HEK293 (cell line): Measurements from ENCODE around the gene RABEPK.
A peak's percentile ranks its signal among the peaks of the same experiment; 100 is the strongest.

Experiments
- CTCF ChIA-PET: fragments of 350-600 bp; formaldehyde crosslinking; extraction: SDS; loops from one replicate; lab custom pipeline; 2021; ENCODE audit warnings: antibody characterized with exemption; lab: Yijun Ruan, JAX
- POLR2A ChIA-PET: fragments of 300-600 bp; formaldehyde crosslinking; extraction: SDS; loops from one replicate; lab custom pipeline; 2020; ENCODE audit warnings: antibody characterized with exemption, inconsistent platforms; lab: Yijun Ruan, JAX
- H3K27ac ChIP-seq: fragments of 200-500 bp; sonication (Bioruptor generic); 2 replicates; pipeline ENCODE4 v1.5.1; 2014; ENCODE audit warnings: low read depth, low read length, control low read depth, inconsistent platforms; ENCODE audit errors: extremely low read depth
- H3K36me3 ChIP-seq, 2 experiments: fragments of 200-500 bp in 1 of 2; sonication (Bioruptor generic) in 1 of 2; 1 replicate in 1 of 2; 2 replicates in 1 of 2; pipeline ENCODE4 v1.5.1; 2014 to 2017; ENCODE audit warnings: inconsistent platforms in 2 of 2, low read length in 2 of 2; ENCODE audit not compliant: control insufficient read depth in 2 of 2, insufficient read depth in 1 of 2
- H3K4me1 ChIP-seq: fragments of 200-500 bp; sonication (Bioruptor generic); 2 replicates; pipeline ENCODE4 v1.5.1; 2014; ENCODE audit warnings: mild to moderate bottlenecking, low read length, inconsistent platforms; ENCODE audit not compliant: control insufficient read depth, insufficient read depth
- H3K4me3 ChIP-seq: 2 replicates; pipeline ENCODE4 v1.5.1; 2011; ENCODE audit warnings: low read depth, mild to moderate bottlenecking, control low read depth, low read length, moderate library complexity
- H3K9me3 ChIP-seq: fragments of 200-500 bp; sonication (Bioruptor generic); 2 replicates; pipeline ENCODE4 v1.5.1; 2014; ENCODE audit warnings: low read depth, low read length, inconsistent platforms; ENCODE audit not compliant: control insufficient read depth, insufficient read depth
- BCL6B ChIP-seq: fragments of 450-650 bp; formaldehyde crosslinking; IDR thresholded peaks from 2 replicates; pipeline ENCODE4 v1.5.1; 2017; ENCODE audit warnings: missing biosample characterization, missing genetic modification characterization
- GLIS2 ChIP-seq: fragments of 450-650 bp; formaldehyde crosslinking; IDR thresholded peaks from 2 replicates; pipeline ENCODE4 v1.5.1; 2016; ENCODE audit warnings: missing biosample characterization, missing genetic modification characterization
- KLF17 ChIP-seq: fragments of 450-650 bp; formaldehyde crosslinking; IDR thresholded peaks from 2 replicates; pipeline ENCODE4 v1.5.1; 2016; ENCODE audit warnings: missing biosample characterization, missing genetic modification characterization
- KLF8 ChIP-seq: fragments of 450-650 bp; formaldehyde crosslinking; IDR thresholded peaks from 2 replicates; pipeline ENCODE4 v1.5.1; 2016; ENCODE audit warnings: missing biosample characterization, missing genetic modification characterization
- PRDM1 ChIP-seq: fragments of 450-650 bp; formaldehyde crosslinking; IDR thresholded peaks from 2 replicates; pipeline ENCODE4; 2016; ENCODE audit warnings: missing biosample characterization, missing genetic modification characterization
- REST ChIP-seq: fragments of 450-650 bp; formaldehyde crosslinking; IDR thresholded peaks from 2 replicates; pipeline ENCODE4 v1.5.1; 2016; ENCODE audit warnings: missing biosample characterization, missing genetic modification characterization
- SETDB1 ChIP-seq: IDR thresholded peaks from one replicate; pipeline ENCODE4 v1.6.1; 2017; ENCODE audit warnings: mild to moderate bottlenecking, low read length, moderate library complexity, mixed read lengths; ENCODE audit not compliant: insufficient read length
- TRIM28 ChIP-seq: IDR thresholded peaks from 2 replicates; pipeline ENCODE4 v1.6.1; 2011; ENCODE audit warnings: low read length, control low read depth, borderline replicate concordance
- YY1 ChIP-seq: fragments of 450-650 bp; formaldehyde crosslinking; IDR thresholded peaks from 2 replicates; pipeline ENCODE4 v1.5.1; 2018; ENCODE audit warnings: missing biosample characterization, missing genetic modification characterization
- ZBTB10 ChIP-seq: fragments of 450-650 bp; formaldehyde crosslinking; IDR thresholded peaks from 2 replicates; pipeline ENCODE4 v1.5.1; 2016; ENCODE audit warnings: missing biosample characterization, missing genetic modification characterization
- ZBTB17 ChIP-seq: fragments of 450-650 bp; formaldehyde crosslinking; IDR thresholded peaks from 2 replicates; pipeline ENCODE4 v1.5.1; 2016; ENCODE audit warnings: missing biosample characterization, missing genetic modification characterization
- ZBTB48 ChIP-seq: fragments of 450-650 bp; formaldehyde crosslinking; IDR thresholded peaks from 2 replicates; pipeline ENCODE4 v1.5.1; 2016; ENCODE audit warnings: missing biosample characterization, missing genetic modification characterization
- ZEB2 ChIP-seq: fragments of 450-650 bp; formaldehyde crosslinking; IDR thresholded peaks from 2 replicates; pipeline ENCODE4 v1.5.1; 2016; ENCODE audit warnings: missing biosample characterization, missing genetic modification characterization
- ZNF2 ChIP-seq: fragments of 450-650 bp; formaldehyde crosslinking; IDR thresholded peaks from 2 replicates; pipeline ENCODE4 v1.5.1; 2016; ENCODE audit warnings: missing biosample characterization, missing genetic modification characterization
- ZNF311 ChIP-seq: fragments of 450-650 bp; formaldehyde crosslinking; IDR thresholded peaks from 2 replicates; pipeline ENCODE4 v1.5.1; 2017; ENCODE audit warnings: missing biosample characterization, missing genetic modification characterization, borderline replicate concordance
- ZNF366 ChIP-seq: fragments of 450-650 bp; formaldehyde crosslinking; conservative IDR thresholded peaks from 2 replicates; pipeline ENCODE4 v1.5.1; 2016; ENCODE audit warnings: missing biosample characterization, missing genetic modification characterization
- ZNF391 ChIP-seq: fragments of 450-650 bp; formaldehyde crosslinking; IDR thresholded peaks from 2 replicates; pipeline ENCODE4 v1.5.1; 2016; ENCODE audit warnings: low read depth, missing biosample characterization, missing genetic modification characterization, borderline replicate concordance
- ZNF560 ChIP-seq: fragments of 450-650 bp; formaldehyde crosslinking; IDR thresholded peaks from 2 replicates; pipeline ENCODE4 v1.5.1; 2017; ENCODE audit warnings: missing biosample characterization, missing genetic modification characterization, borderline replicate concordance
- ZNF571 ChIP-seq: fragments of 450-650 bp; formaldehyde crosslinking; IDR thresholded peaks from 2 replicates; pipeline ENCODE4 v1.5.0; 2017; ENCODE audit warnings: missing biosample characterization, missing genetic modification characterization
- ZNF654 ChIP-seq: fragments of 450-650 bp; formaldehyde crosslinking; IDR thresholded peaks from 2 replicates; pipeline ENCODE4 v1.5.1; 2016; ENCODE audit warnings: low read depth, missing biosample characterization, missing genetic modification characterization
- ZNF76 ChIP-seq: fragments of 450-650 bp; formaldehyde crosslinking; IDR thresholded peaks from 2 replicates; pipeline ENCODE4; 2016; ENCODE audit warnings: low read depth, missing biosample characterization, missing genetic modification characterization, borderline replicate concordance
- ZNF837 ChIP-seq: fragments of 450-650 bp; formaldehyde crosslinking; IDR thresholded peaks from 2 replicates; pipeline ENCODE4 v1.5.1; 2016; ENCODE audit warnings: missing biosample characterization, missing genetic modification characterization

RABEPK gene

GRCh38 chr9:125260561-125260960 lies 60.2 kb downstream of the RABEPK start:
- Histone ChIP-seq H3K4me3 (no peak overlapping the region), H3K9me3 (no peaks in the 10 kb centered on the region), H3K27ac (no peak overlapping the region), H3K4me1 (no peaks in the 10 kb centered on the region), H3K36me3 (peaks cover 0 to 19% of the 10 kb centered on the region in 2 experiments; a peak in 2 of 3 replicates)
- ChIA-PET CTCF (interaction anchor here (0.6 to 1.3 kb wide), 4 partner anchors 17 to 1231 kb away, joined by 3 to 6 read pairs (median 4); no protein-coding TSS in a partner anchor), POLR2A (interaction anchor here (0.6 to 4.8 kb wide), 3 partner anchors 16 to 97 kb away, joined by 3 to 60 read pairs (median 7); partner anchors contain the start of gene HSPA5)
- TF ChIP-seq BCL6B (tag by site-specific recombination): no peak
- peak; percentile 84 for TF ChIP-seq REST (tag by site-specific recombination)

- ChIA-PET POLR2A (interaction anchor here (0.6 to 4.8 kb wide), 5 partner anchors 12 to 206 kb away, joined by 3 to 60 read pairs (median 3); partner anchors contain the start of gene HSPA5), CTCF (interaction anchor here (0.5 to 1.3 kb wide), 5 partner anchors 85 to 831 kb away, joined by 3 to 6 read pairs (median 3); no protein-coding TSS in a partner anchor)
- H3K4me1 ChIP-seq: no peaks in the 10 kb centered on the region
- H3K9me3 ChIP-seq: no peaks in the 10 kb centered on the region
- peak within 1 kb of the TSS; percentile 99 for H3K4me3 ChIP-seq
- peaks cover 0 to 22% of the 10 kb centered on the region in 2 experiments; a peak in 2 of 3 replicates for H3K36me3 ChIP-seq
- peak within 1 kb of the TSS; percentile 80 for H3K27ac ChIP-seq
- TF ChIP-seq ZBTB10 (tag by site-specific recombination): 0 out of 2 replicates have a peak, but pooled peaks have one; percentile 28
- TF ChIP-seq ZNF76 (tag by site-specific recombination): peak; percentile 91
- TF ChIP-seq ZNF654 (tag by site-specific recombination): no peak
- TF ChIP-seq PRDM1: peak; percentile 12; the same call in 1 of the 2 replicates
- no peak for TF ChIP-seq SETDB1
- peak; percentile 57; the same call in 1 of the 2 replicates for TF ChIP-seq ZBTB17 (tag by site-specific recombination)
- TF ChIP-seq ZNF311 (tag by site-specific recombination): no peak
- TF ChIP-seq GLIS2 (tag by site-specific recombination): peak; percentile 50
- TF ChIP-seq ZBTB48 (tag by site-specific recombination): peak; percentile 20; the same call in 1 of the 2 replicates
- TF ChIP-seq ZNF366 (tag by site-specific recombination): no peak
- TF ChIP-seq ZNF837 (tag by site-specific recombination): no peak
- peak; percentile 21; the same call in 1 of the 2 replicates for TF ChIP-seq KLF8 (tag by site-specific recombination)
- TF ChIP-seq ZNF560 (tag by site-specific recombination): no peak
- TF ChIP-seq KLF17 (tag by site-specific recombination): no peak
- 0 out of 2 replicates have a peak, but pooled peaks have one; percentile 41 for TF ChIP-seq YY1 (tag by site-specific recombination)
- no peak for TF ChIP-seq ZNF571
- peak; percentile 66; the same call in 1 of the 2 replicates for TF ChIP-seq ZNF391 (tag by site-specific recombination)
- peak; percentile 52; the same call in 1 of the 2 replicates for TF ChIP-seq TRIM28
- TF ChIP-seq ZEB2 (tag by site-specific recombination): 0 out of 2 replicates have a peak, but pooled peaks have one; percentile 28
- TF ChIP-seq ZNF2 (tag by site-specific recombination): peak; percentile 30; the same call in 1 of the 2 replicates
Measured at GRCh38 chr9:125261501-125262293, 61.4 kb downstream of the RABEPK start, which contains the start of gene GAPVD1. Gene GAPVD1 (plus strand): TSS chr9:125261826. CDS start chr9:125298922, 37,096 bp downstream.
